Transverse colon (tissue), 4 donors: Measurements from ENCODE around the gene RAMP1.

Experiments
- CTCF ChIP-seq, 5 experiments: fragments of 200-600 bp in 3 of 5; fragments of 450-650 bp in 2 of 5; sonication (generic) in 3 of 5; IDR thresholded peaks; 1 replicate in 2 of 5; 2 replicates in 3 of 5; pipeline ENCODE4 v1.5.1; 2016 to 2017; ENCODE audit warnings: antibody characterized with exemption in 5 of 5, inconsistent platforms in 3 of 5, mild to moderate bottlenecking in 2 of 5, moderate library complexity in 1 of 5
- EP300 ChIP-seq: sonication (generic); formaldehyde crosslinking; IDR thresholded peaks from one replicate; pipeline ENCODE4 v1.6.1; 2017; ENCODE audit warnings: antibody characterized with exemption, low read depth
- POLR2A ChIP-seq: fragments of 450-650 bp; IDR thresholded peaks from one replicate; pipeline ENCODE4 v1.6.1; 2016; ENCODE audit warnings: antibody characterized with exemption, mild to moderate bottlenecking, moderate library complexity
- POLR2AphosphoS5 ChIP-seq, 3 donors: sonication (generic); formaldehyde crosslinking; IDR thresholded peaks; one replicate each; pipeline ENCODE4 v1.6.1; 2016; ENCODE audit warnings: antibody characterized with exemption in 3 of 3

DNA sequence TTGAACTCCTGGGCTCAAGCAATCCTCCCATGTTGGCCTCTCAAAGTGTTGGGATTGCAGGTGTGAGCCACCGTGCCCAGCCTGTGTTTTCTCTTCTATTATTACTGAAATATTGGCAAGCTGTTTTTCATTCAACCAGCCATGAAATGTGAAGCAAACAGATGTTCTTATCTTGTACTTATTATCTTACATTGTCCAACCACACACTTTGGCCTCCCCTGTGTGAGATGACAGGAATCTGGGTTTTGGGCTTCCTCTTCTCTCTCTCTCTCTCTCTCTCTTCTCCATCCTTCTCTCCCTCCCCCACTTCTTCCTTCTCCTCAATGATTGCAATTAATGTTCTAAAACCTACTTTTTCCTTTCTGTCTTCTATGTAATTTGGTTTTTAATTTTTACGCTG lies 33.1 kb downstream of the RAMP1 start:
- no peak for TF ChIP-seq CTCF (IDR thresholded peaks at IDR 0.05)
- no peak for TF ChIP-seq POLR2A
- TF ChIP-seq POLR2AphosphoS5 (IDR thresholded peaks at IDR 0.05) = no peak
- TF ChIP-seq EP300 = no peak
